Stomach (tissue), 4 donors: ENCODE measurements around the gene DCP2.

Source experiments
- EP300 ChIP-seq: sonication (generic); formaldehyde crosslinking; IDR thresholded peaks from one replicate; pipeline ENCODE4 v1.6.1; 2017; ENCODE audit warnings: antibody characterized with exemption
- POLR2AphosphoS5 ChIP-seq, 3 donors: sonication (generic); formaldehyde crosslinking; IDR thresholded peaks; one replicate each; pipeline ENCODE4 v1.6.1; 2016; ENCODE audit warnings: antibody characterized with exemption in 3 of 3

DNA sequence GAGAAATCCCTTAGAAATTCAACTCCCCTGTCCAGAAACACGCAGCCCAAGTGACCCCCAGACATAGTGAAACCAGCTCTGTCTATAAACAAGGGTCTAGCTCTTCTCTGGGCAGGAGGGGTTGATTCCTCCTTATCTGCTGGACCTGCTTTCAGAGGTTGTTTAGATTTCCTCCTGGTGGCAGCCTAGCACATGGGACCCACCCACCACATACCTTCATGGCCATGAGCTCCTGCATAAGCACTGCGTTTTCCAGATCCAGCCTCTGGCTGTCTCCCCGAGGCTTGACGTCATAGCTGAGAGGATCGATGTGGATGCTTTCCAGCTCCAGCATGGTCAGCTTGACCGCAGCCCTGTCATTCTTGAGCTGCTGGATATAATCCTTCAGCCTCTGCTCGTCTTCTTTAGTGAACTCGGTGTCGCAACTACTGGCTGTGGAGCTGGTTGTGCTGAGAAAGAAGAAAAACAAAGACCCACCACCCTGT lies 77.0 kb downstream of the DCP2 start:
- TF ChIP-seq EP300 (no peak), POLR2AphosphoS5 (IDR thresholded peaks at IDR 0.05) (no peak)
